A549 (cell line): Measurements from ENCODE around the gene ALPK3. TPM values are rescaled to one million over a fixed set of nuclear protein-coding genes. Genes with fewer than 3 reads are reported as not detected.

ENCODE experiments used
- ATAC-seq, 2 experiments: fragments of 200-7000 bp in 1 of 2; fragments of >200 bp in 1 of 2; cut with Nextera tagmentation in 1 of 2; cut with Tn5 transposase in 1 of 2; 3 replicates each; pipeline versions ENCODE4 v1.8.0 to v1.9.1; 2018 to 2020; ENCODE audit warnings: mild to moderate bottlenecking in 1 of 2, moderate library complexity in 1 of 2
- CTCF ChIA-PET: fragments of 300-600 bp; sonication (Branson Sonifier 250); formaldehyde crosslinking; extraction: SDS; loops from one replicate; lab custom pipeline; 2021; ENCODE audit warnings: antibody characterized with exemption, inconsistent platforms; lab: Yijun Ruan, JAX
- POLR2A ChIA-PET: fragments of 350-600 bp; formaldehyde crosslinking; extraction: SDS; loops from one replicate; lab custom pipeline; 2021; ENCODE audit warnings: antibody characterized with exemption, inconsistent platforms; lab: Yijun Ruan, JAX
- DNase-seq, 2 experiments: peaks; one replicate each; pipeline versions ENCODE4 v3.0.0 to v3.0.0-alpha.2; 2011 to 2016; ENCODE audit warnings: low read depth in 1 of 2, low spot score in 1 of 2
- FAIRE-seq: peaks from 2 replicates; lab custom pipeline; 2011; peaks lifted over from hg19 to GRCh38; lab: Jason Lieb, UNC
- H3K27ac ChIP-seq, 2 experiments: fragments of >200 bp; sonication (Bioruptor Twin); formaldehyde crosslinking; 3 replicates each; pipeline ENCODE4 v1.5.1; 2016 to 2017
- H3K4me1 ChIP-seq: fragments of >200 bp; sonication (Bioruptor Twin); formaldehyde crosslinking; 3 replicates; pipeline ENCODE4 v1.6.1; 2016
- H3K4me2 ChIP-seq: fragments of >200 bp; sonication (Bioruptor Twin); formaldehyde crosslinking; 3 replicates; pipeline ENCODE4 v1.6.1; 2016
- H3K4me3 ChIP-seq: fragments of >200 bp; sonication (Bioruptor Twin); formaldehyde crosslinking; 3 replicates; pipeline ENCODE4 v1.5.1; 2016
- H3K9me3 ChIP-seq: fragments of >200 bp; sonication (Bioruptor Twin); formaldehyde crosslinking; 3 replicates; pipeline ENCODE4 v1.6.1; 2016
- CBX2 ChIP-seq: fragments of 200-600 bp; sonication (generic); IDR thresholded peaks from 2 replicates; pipeline ENCODE4 v1.6.1; 2016; ENCODE audit warnings: low read depth, mild to moderate bottlenecking, borderline replicate concordance
- EHF ChIP-seq: fragments of 250-450 bp; sonication (Bioruptor Pico); IDR thresholded peaks from 2 replicates; pipeline ENCODE4 v1.5.0; 2020; ENCODE audit warnings: mild to moderate bottlenecking
- EHMT2 ChIP-seq: fragments of 200-600 bp; sonication (generic); IDR thresholded peaks from 2 replicates; pipeline ENCODE4 v1.6.1; 2016; ENCODE audit warnings: antibody characterized with exemption, low read depth, mild to moderate bottlenecking, moderate library complexity
- EP300 ChIP-seq, 2 experiments: fragments of >200 bp; sonication (Bioruptor Twin); formaldehyde crosslinking; IDR thresholded peaks; 2 replicates in 1 of 2; 3 replicates in 1 of 2; pipeline ENCODE4 v1.6.1; 2016 to 2017
- ESRRA ChIP-seq: fragments of 150-350 bp; IDR thresholded peaks from 2 replicates; pipeline ENCODE4 v1.6.1; 2014; ENCODE audit warnings: mild to moderate bottlenecking, low read length, borderline replicate concordance
- GATA3 ChIP-seq: IDR thresholded peaks from 2 replicates; pipeline ENCODE4 v1.6.1; 2012; ENCODE audit warnings: borderline replicate concordance
- HDAC2 ChIP-seq: fragments of 200-600 bp; sonication (generic); IDR thresholded peaks from 2 replicates; pipeline ENCODE4 v1.6.1; 2016
- HOXB13 ChIP-seq: fragments of 250-450 bp; sonication (Bioruptor Pico); IDR thresholded peaks from 2 replicates; pipeline ENCODE4 v1.5.0; 2020; ENCODE audit warnings: low read depth, mild to moderate bottlenecking, moderate library complexity
- HOXB5 ChIP-seq: fragments of 250-450 bp; sonication (Bioruptor Pico); IDR thresholded peaks from 2 replicates; pipeline ENCODE4 v1.5.0; 2020; ENCODE audit warnings: mild to moderate bottlenecking, moderate library complexity
- JUNB ChIP-seq: fragments of >200 bp; sonication (Bioruptor Twin); formaldehyde crosslinking; IDR thresholded peaks from 2 replicates; pipeline ENCODE4 v1.6.1; 2016
- PHF8 ChIP-seq: fragments of 200-600 bp; sonication (generic); IDR thresholded peaks from 2 replicates; pipeline ENCODE4 v1.6.1; 2016; ENCODE audit warnings: low read depth, mild to moderate bottlenecking, antibody characterized with exemption, moderate library complexity, borderline replicate concordance
- POLR2AphosphoS2 ChIP-seq: conservative IDR thresholded peaks from 2 replicates; pipeline ENCODE4 v1.6.1; 2012; ENCODE audit warnings: low read length, improper control_type of control experiment, inconsistent platforms
- RCOR1 ChIP-seq: fragments of 150-350 bp; IDR thresholded peaks from 2 replicates; pipeline ENCODE4 v1.6.1; 2014; ENCODE audit warnings: antibody characterized with exemption, low read length, low read depth
- ZFP36 ChIP-seq: fragments of 450-650 bp; IDR thresholded peaks from 2 replicates; pipeline ENCODE4 v1.6.1; 2014; ENCODE audit warnings: borderline replicate concordance; ENCODE audit not compliant: partially characterized antibody
- WGBS: methylation state at CpG from one replicate; pipeline ENCODE4 v1.1.6; 2017; ENCODE audit errors: missing lambda C conversion rate; 5-methylcytosine and 5-hydroxymethylcytosine counted together
- polyA plus RNA-seq, 4 experiments: library from polyadenylated mRNA; depleted of rRNA in 3 of 4; stranded (reverse); fragments of >200 nt; fragmentation: RNase III in 1 of 4; extraction: RNeasy Plus Mini Kit Qiagen cat#74134 plus additional on column Dnase treatment in 1 of 4; gene quantifications; 2 replicates in 3 of 4; 3 replicates in 1 of 4; pipeline ENCODE4 v1.2.3, GENCODE V29; 2011 to 2017
- TF ChIP-seq, protein P1 (sequence below): fragments of >200 bp; sonication (Bioruptor Twin); formaldehyde crosslinking; IDR thresholded peaks from 2 replicates; pipeline ENCODE4 v1.6.1; 2016
- TF ChIP-seq, protein P2 (sequence below): fragments of 150-350 bp; IDR thresholded peaks from 2 replicates; pipeline ENCODE4 v1.6.1; 2014; ENCODE audit warnings: low read depth, mild to moderate bottlenecking, low read length
- TF ChIP-seq, protein P3 (sequence below): IDR thresholded peaks from 2 replicates; pipeline ENCODE4 v1.6.1; 2012; ENCODE audit warnings: low read depth, borderline replicate concordance
- TF ChIP-seq, protein P4 (sequence below): fragments of >200 bp; sonication (Bioruptor Twin); formaldehyde crosslinking; IDR thresholded peaks from 3 replicates; pipeline ENCODE4 v1.5.1; 2016

The ALPK3 gene
- polyA plus RNA-seq, 2 of the 4 experiments (the other 2 are of a cell fraction): 0.26 to 0.30 TPM

DNA sequence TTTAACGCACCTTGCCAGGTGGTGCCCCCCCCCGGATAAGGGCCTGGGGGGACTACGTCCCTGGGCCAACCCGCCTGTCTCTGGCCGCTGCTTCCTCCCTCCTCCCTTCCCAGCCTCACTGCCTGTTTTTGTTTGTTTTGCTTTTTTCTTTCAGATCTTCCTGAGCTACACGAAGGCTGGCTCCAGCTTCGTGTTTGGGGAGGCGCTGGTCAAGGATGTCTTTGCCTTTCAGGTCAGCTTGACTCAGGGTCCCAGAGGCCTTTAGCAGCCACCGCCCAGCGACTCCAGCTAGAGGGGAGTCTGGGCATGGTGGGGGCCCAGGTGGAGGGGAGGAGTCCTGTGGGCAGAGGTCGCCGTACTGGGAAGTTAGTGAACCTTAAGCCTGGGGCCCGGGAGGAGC lies 91.4 kb downstream of the ALPK3 start:
- peaks cover 2% of the 10 kb centered on the region; the same call in 2 of the 3 replicates for H3K9me3 ChIP-seq
- no peak for FAIRE-seq
- DNase-seq: no peak
- H3K4me2 ChIP-seq: peak overlapping the region; percentile 51
- TF ChIP-seq EHMT2 (no peak), EP300 (IDR thresholded peaks at IDR 0.05) (no peak), CBX2 (no peak), RCOR1 (no peak)
- H3K4me1 ChIP-seq: peaks cover 68% of the 10 kb centered on the region
- ATAC-seq: no peak
- ChIA-PET CTCF (interaction anchor here (1.0 to 13.2 kb wide), 7 partner anchors 9 to 337 kb away, joined by 3 to 137 read pairs (median 5); no protein-coding TSS in a partner anchor), POLR2A (no interaction called here)
- peak overlapping the region; percentile 83 to 88 for H3K27ac ChIP-seq
- WGBS: 59% methylated on average over 13 of the region's 13 CpGs
- H3K4me3 ChIP-seq: no peak overlapping the region

DNA sequence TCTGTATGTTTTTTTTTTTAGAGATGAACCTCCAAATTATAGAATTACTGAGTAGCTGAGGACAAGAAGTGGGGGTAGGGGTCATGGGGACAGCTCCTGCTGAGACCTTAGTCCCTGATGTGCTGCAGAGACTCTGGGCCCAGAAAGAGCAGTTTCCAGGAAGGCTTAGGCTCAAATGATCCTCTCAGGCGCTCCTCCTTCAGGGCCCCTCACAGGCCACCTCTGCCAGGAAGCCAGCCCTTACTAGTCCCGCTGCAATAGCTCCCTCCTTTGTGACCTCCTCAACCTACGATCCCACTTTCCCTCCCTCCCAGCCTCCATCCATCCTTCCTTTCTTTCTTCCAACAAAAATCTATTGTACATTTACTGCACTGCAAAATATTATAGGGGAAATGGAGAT lies 91.9 kb downstream of the ALPK3 start:
- FAIRE-seq (no peak), ATAC-seq (no peak), DNase-seq (no peak)
- peak overlapping the region; percentile 51; the same call in 2 of the 3 replicates for H3K4me2 ChIP-seq
- peaks cover 72% of the 10 kb centered on the region for H3K4me1 ChIP-seq
- H3K9me3 ChIP-seq: peaks cover 7% of the 10 kb centered on the region; the same call in 2 of the 3 replicates
- WGBS: 89% methylated on average over 3 of the region's 3 CpGs
- TF ChIP-seq EHF (CRISPR knock-in tag): no peak
- TF ChIP-seq ZFP36: peak; percentile 9
- no peak overlapping the region for H3K4me3 ChIP-seq
- ChIA-PET POLR2A (no interaction called here), CTCF (interaction anchor here (1.0 to 13.2 kb wide), 6 partner anchors 9 to 254 kb away, joined by 3 to 137 read pairs (median 6); no protein-coding TSS in a partner anchor)
- H3K27ac ChIP-seq: peak overlapping the region; percentile 83 to 88

DNA sequence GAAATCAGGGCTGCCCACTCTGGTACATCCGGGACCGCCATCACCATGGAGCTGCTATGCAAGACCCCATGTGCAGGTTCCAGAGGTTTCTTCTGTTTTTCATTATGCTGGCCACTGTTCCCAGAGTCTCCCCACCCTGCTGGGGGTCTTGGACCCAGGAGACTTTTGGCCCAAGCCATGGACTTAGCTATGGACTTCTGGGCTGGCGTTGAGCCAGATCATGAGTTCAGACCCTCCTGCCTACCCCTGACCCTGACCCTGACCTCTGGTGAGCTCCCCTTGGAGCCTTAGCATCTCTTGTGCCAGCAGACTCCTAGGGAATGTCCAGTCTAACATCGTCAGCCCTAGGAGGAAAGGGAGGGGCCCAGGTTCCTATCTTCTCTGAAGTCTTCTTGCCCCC lies 92.6 kb downstream of the ALPK3 start:
- ChIA-PET CTCF (interaction anchor here (1.0 to 13.2 kb wide), 6 partner anchors 10 to 254 kb away, joined by 3 to 137 read pairs (median 6); no protein-coding TSS in a partner anchor), POLR2A (no interaction called here)
- Histone ChIP-seq H3K4me2 (no peak overlapping the region), H3K27ac (peak overlapping the region; percentile 83 to 88)
- no peak for DNase-seq
- 87% methylated on average over 4 of the region's 4 CpGs for WGBS
- no peak for TF ChIP-seq RCOR1
- no peak for TF ChIP-seq HOXB13 (CRISPR knock-in tag)
- TF ChIP-seq JUNB: no peak
- TF ChIP-seq HDAC2: no peak
- TF ChIP-seq PHF8: no peak
- TF ChIP-seq, protein P1, sequence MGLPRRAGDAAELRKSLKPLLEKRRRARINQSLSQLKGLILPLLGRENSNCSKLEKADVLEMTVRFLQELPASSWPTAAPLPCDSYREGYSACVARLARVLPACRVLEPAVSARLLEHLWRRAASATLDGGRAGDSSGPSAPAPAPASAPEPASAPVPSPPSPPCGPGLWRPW: no peak
- no peak for TF ChIP-seq EP300 (IDR thresholded peaks at IDR 0.05)
- no peak for TF ChIP-seq GATA3
- TF ChIP-seq, protein P2, sequence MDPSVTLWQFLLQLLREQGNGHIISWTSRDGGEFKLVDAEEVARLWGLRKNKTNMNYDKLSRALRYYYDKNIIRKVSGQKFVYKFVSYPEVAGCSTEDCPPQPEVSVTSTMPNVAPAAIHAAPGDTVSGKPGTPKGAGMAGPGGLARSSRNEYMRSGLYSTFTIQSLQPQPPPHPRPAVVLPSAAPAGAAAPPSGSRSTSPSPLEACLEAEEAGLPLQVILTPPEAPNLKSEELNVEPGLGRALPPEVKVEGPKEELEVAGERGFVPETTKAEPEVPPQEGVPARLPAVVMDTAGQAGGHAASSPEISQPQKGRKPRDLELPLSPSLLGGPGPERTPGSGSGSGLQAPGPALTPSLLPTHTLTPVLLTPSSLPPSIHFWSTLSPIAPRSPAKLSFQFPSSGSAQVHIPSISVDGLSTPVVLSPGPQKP: no peak
- TF ChIP-seq, protein P3, sequence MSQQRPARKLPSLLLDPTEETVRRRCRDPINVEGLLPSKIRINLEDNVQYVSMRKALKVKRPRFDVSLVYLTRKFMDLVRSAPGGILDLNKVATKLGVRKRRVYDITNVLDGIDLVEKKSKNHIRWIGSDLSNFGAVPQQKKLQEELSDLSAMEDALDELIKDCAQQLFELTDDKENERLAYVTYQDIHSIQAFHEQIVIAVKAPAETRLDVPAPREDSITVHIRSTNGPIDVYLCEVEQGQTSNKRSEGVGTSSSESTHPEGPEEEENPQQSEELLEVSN: no peak
- TF ChIP-seq POLR2AphosphoS2: no peak
- no peak for TF ChIP-seq HOXB5
- TF ChIP-seq ESRRA: no peak
- TF ChIP-seq, protein P4, sequence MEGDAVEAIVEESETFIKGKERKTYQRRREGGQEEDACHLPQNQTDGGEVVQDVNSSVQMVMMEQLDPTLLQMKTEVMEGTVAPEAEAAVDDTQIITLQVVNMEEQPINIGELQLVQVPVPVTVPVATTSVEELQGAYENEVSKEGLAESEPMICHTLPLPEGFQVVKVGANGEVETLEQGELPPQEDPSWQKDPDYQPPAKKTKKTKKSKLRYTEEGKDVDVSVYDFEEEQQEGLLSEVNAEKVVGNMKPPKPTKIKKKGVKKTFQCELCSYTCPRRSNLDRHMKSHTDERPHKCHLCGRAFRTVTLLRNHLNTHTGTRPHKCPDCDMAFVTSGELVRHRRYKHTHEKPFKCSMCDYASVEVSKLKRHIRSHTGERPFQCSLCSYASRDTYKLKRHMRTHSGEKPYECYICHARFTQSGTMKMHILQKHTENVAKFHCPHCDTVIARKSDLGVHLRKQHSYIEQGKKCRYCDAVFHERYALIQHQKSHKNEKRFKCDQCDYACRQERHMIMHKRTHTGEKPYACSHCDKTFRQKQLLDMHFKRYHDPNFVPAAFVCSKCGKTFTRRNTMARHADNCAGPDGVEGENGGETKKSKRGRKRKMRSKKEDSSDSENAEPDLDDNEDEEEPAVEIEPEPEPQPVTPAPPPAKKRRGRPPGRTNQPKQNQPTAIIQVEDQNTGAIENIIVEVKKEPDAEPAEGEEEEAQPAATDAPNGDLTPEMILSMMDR: no peak
- TF ChIP-seq, all 56 proteins: peak for 0
- ATAC-seq: no peak
- Histone ChIP-seq H3K4me1 (peaks cover 76% of the 10 kb centered on the region), H3K4me3 (no peak overlapping the region), H3K9me3 (peaks cover 8% of the 10 kb centered on the region; the same call in 2 of the 3 replicates)
- FAIRE-seq: no peak
